Esophagus muscularis mucosa (tissue), 4 donors: ENCODE data around the gene UBE2E2.

Source experiments
- EP300 ChIP-seq: sonication (generic); formaldehyde crosslinking; IDR thresholded peaks from one replicate; pipeline ENCODE4 v1.6.1; 2017; ENCODE audit warnings: antibody characterized with exemption
- POLR2A ChIP-seq: fragments of 450-650 bp; IDR thresholded peaks from one replicate; pipeline ENCODE4 v1.6.1; 2017; ENCODE audit warnings: antibody characterized with exemption, moderate library complexity, mild to moderate bottlenecking, low read depth
- POLR2AphosphoS5 ChIP-seq, 2 donors: sonication (generic); formaldehyde crosslinking; IDR thresholded peaks; one replicate each; pipeline ENCODE4 v1.6.1; 2017; ENCODE audit warnings: antibody characterized with exemption in 2 of 2
- TF ChIP-seq, protein P1 (sequence below), 3 experiments: fragments of 200-600 bp in 2 of 3; fragments of 450-650 bp in 1 of 3; sonication (generic) in 2 of 3; IDR thresholded peaks; one replicate each; pipeline ENCODE4 v1.5.1; 2017 to 2019; ENCODE audit warnings: antibody characterized with exemption in 3 of 3, mild to moderate bottlenecking in 2 of 3, moderate library complexity in 1 of 3

DNA sequence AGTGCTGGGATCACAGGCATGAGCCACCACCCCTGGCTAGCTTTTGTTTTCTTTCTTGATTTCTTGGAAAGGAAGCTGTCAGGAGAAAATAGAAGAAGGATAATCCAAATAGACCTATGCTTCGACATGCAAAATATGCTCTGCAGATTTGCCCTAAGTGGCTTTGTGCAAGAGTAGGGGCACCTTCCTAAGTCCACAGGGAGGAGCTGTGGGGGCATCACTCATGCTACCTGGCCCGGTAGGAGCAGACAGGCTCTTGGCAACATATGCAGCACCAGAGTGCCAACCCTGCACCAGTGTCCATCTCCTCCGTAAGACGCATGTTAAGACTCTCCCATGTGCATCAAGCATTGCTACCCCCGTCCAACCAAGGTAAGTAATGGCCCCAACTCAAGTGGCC lies 411.9 kb downstream of the UBE2E2 start:
- TF ChIP-seq, protein P1, sequence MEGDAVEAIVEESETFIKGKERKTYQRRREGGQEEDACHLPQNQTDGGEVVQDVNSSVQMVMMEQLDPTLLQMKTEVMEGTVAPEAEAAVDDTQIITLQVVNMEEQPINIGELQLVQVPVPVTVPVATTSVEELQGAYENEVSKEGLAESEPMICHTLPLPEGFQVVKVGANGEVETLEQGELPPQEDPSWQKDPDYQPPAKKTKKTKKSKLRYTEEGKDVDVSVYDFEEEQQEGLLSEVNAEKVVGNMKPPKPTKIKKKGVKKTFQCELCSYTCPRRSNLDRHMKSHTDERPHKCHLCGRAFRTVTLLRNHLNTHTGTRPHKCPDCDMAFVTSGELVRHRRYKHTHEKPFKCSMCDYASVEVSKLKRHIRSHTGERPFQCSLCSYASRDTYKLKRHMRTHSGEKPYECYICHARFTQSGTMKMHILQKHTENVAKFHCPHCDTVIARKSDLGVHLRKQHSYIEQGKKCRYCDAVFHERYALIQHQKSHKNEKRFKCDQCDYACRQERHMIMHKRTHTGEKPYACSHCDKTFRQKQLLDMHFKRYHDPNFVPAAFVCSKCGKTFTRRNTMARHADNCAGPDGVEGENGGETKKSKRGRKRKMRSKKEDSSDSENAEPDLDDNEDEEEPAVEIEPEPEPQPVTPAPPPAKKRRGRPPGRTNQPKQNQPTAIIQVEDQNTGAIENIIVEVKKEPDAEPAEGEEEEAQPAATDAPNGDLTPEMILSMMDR (IDR thresholded peaks at IDR 0.05): no peak
- TF ChIP-seq POLR2AphosphoS5 (IDR thresholded peaks at IDR 0.05) (no peak), EP300 (no peak), POLR2A (no peak)
